ENCODE measurements around the gene SLU7. TPM values are rescaled to one million over a fixed set of nuclear protein-coding genes. Genes with fewer than 3 reads are reported as not detected.

SLU7 gene
- total RNA-seq, 1 donor from 2014 or later, result 16.2 TPM

GRCh38 chr5:160361624-160362228 lies 57.2 kb downstream of the SLU7 start:
- no peaks in the 10 kb centered on the region for H3K36me3 ChIP-seq (ENCODE audit: control insufficient read depth in 3 of 3, insufficient read depth in 3 of 3, low read length in 3 of 3)
- H3K27ac ChIP-seq (ENCODE audit: low read depth, low read length), result no peak overlapping the region
- peaks cover 24 to 30% (median 29%) of the 10 kb centered on the region in 3 donors for H3K4me1 ChIP-seq (ENCODE audit: control insufficient read depth in 3 of 3, insufficient read depth in 3 of 3, low read length in 3 of 3)

GRCh38 chr5:160360310-160360709 lies 58.6 kb downstream of the SLU7 start:
- Histone ChIP-seq H3K9ac (ENCODE audit: low read depth in 1 of 3, low read length in 3 of 3) (no peak overlapping the region), H3K27me3 (ENCODE audit: control insufficient read depth in 3 of 3, insufficient read depth in 3 of 3, low read length in 3 of 3) (no peaks in the 10 kb centered on the region), H3K9me3 (ENCODE audit: control insufficient read depth in 3 of 3, low read length in 3 of 3) (no peaks in the 10 kb centered on the region), H3K4me1 (ENCODE audit: control insufficient read depth in 3 of 3, insufficient read depth in 3 of 3, low read length in 3 of 3) (peaks cover 27 to 36% (median 35%) of the 10 kb centered on the region in 3 donors), H3K36me3 (ENCODE audit: control insufficient read depth in 3 of 3, insufficient read depth in 3 of 3, low read length in 3 of 3) (no peaks in the 10 kb centered on the region), H3K4me3 (ENCODE audit: low read length in 3 of 3) (no peak overlapping the region), H3K27ac (ENCODE audit: low read depth, low read length) (no peak overlapping the region)

More at GRCh38 chr5:160361624-160362228, 57.2 kb downstream of the SLU7 start:
- Histone ChIP-seq H3K9me3 (ENCODE audit: control insufficient read depth in 3 of 3, low read length in 3 of 3) (no peaks in the 10 kb centered on the region), H3K4me3 (ENCODE audit: low read length in 3 of 3) (no peak overlapping the region), H3K9ac (ENCODE audit: low read depth in 1 of 3, low read length in 3 of 3) (no peak overlapping the region), H3K27me3 (ENCODE audit: control insufficient read depth in 3 of 3, insufficient read depth in 3 of 3, low read length in 3 of 3) (no peaks in the 10 kb centered on the region)

- Histone ChIP-seq H3K27ac (ENCODE audit: low read depth, low read length) (no peak overlapping the region), H3K9ac (ENCODE audit: low read depth in 1 of 3, low read length in 3 of 3) (no peak overlapping the region), H3K4me3 (ENCODE audit: low read length in 3 of 3) (no peak overlapping the region), H3K9me3 (ENCODE audit: control insufficient read depth in 3 of 3, low read length in 3 of 3) (no peaks in the 10 kb centered on the region), H3K27me3 (ENCODE audit: control insufficient read depth in 3 of 3, insufficient read depth in 3 of 3, low read length in 3 of 3) (no peaks in the 10 kb centered on the region), H3K4me1 (ENCODE audit: control insufficient read depth in 3 of 3, insufficient read depth in 3 of 3, low read length in 3 of 3) (peaks cover 27 to 36% (median 35%) of the 10 kb centered on the region in 3 donors), H3K36me3 (ENCODE audit: control insufficient read depth in 3 of 3, insufficient read depth in 3 of 3, low read length in 3 of 3) (no peaks in the 10 kb centered on the region)
Observed at GRCh38 chr5:160359816-160360215, 59.1 kb downstream of the SLU7 start.

- Histone ChIP-seq H3K4me3 (ENCODE audit: low read length in 3 of 3) (no peak overlapping the region), H3K36me3 (ENCODE audit: control insufficient read depth in 3 of 3, insufficient read depth in 3 of 3, low read length in 3 of 3) (no peaks in the 10 kb centered on the region), H3K9ac (ENCODE audit: low read depth in 1 of 3, low read length in 3 of 3) (no peak overlapping the region), H3K27me3 (ENCODE audit: control insufficient read depth in 3 of 3, insufficient read depth in 3 of 3, low read length in 3 of 3) (no peaks in the 10 kb centered on the region), H3K27ac (ENCODE audit: low read depth, low read length) (no peak overlapping the region), H3K4me1 (ENCODE audit: control insufficient read depth in 3 of 3, insufficient read depth in 3 of 3, low read length in 3 of 3) (peaks cover 27 to 36% (median 35%) of the 10 kb centered on the region in 3 donors), H3K9me3 (ENCODE audit: control insufficient read depth in 3 of 3, low read length in 3 of 3) (no peaks in the 10 kb centered on the region)
Observed at GRCh38 chr5:160359242-160359641, 59.6 kb downstream of the SLU7 start.

- no peaks in the 10 kb centered on the region for H3K27me3 ChIP-seq (ENCODE audit: control insufficient read depth in 3 of 3, insufficient read depth in 3 of 3, low read length in 3 of 3)
- H3K9ac ChIP-seq (ENCODE audit: low read depth in 1 of 3, low read length in 3 of 3), result peak overlapping the region; percentile 47 to 69 (median 61)
- peaks cover 25 to 31% (median 26%) of the 10 kb centered on the region in 3 donors for H3K4me1 ChIP-seq (ENCODE audit: control insufficient read depth in 3 of 3, insufficient read depth in 3 of 3, low read length in 3 of 3)
- no peaks in the 10 kb centered on the region for H3K9me3 ChIP-seq (ENCODE audit: control insufficient read depth in 3 of 3, low read length in 3 of 3)
- peak overlapping the region; percentile 68 for H3K27ac ChIP-seq (ENCODE audit: low read depth, low read length)
- no peaks in the 10 kb centered on the region for H3K36me3 ChIP-seq (ENCODE audit: control insufficient read depth in 3 of 3, insufficient read depth in 3 of 3, low read length in 3 of 3)
- H3K4me3 ChIP-seq (ENCODE audit: low read length in 3 of 3), result peak overlapping the region; percentile 54 to 62 (median 56)
Observed at GRCh38 chr5:160357861-160358411, 60.9 kb downstream of the SLU7 start.

GRCh38 chr5:160357394-160357793 lies 61.5 kb downstream of the SLU7 start:
- Histone ChIP-seq H3K4me1 (ENCODE audit: control insufficient read depth in 3 of 3, insufficient read depth in 3 of 3, low read length in 3 of 3) (peaks cover 22 to 36% (median 25%) of the 10 kb centered on the region in 3 donors), H3K36me3 (ENCODE audit: control insufficient read depth in 3 of 3, insufficient read depth in 3 of 3, low read length in 3 of 3) (no peaks in the 10 kb centered on the region), H3K27me3 (ENCODE audit: control insufficient read depth in 3 of 3, insufficient read depth in 3 of 3, low read length in 3 of 3) (no peaks in the 10 kb centered on the region), H3K9me3 (ENCODE audit: control insufficient read depth in 3 of 3, low read length in 3 of 3) (no peaks in the 10 kb centered on the region), H3K4me3 (ENCODE audit: low read length in 3 of 3) (peak overlapping the region in 1 of 3 donors; percentile 62), H3K27ac (ENCODE audit: low read depth, low read length) (peak overlapping the region; percentile 68), H3K9ac (ENCODE audit: low read depth in 1 of 3, low read length in 3 of 3) (peak overlapping the region; percentile 47 to 69 (median 61))

GRCh38 chr5:160356550-160357347 lies 62.1 kb downstream of the SLU7 start:
- peaks cover 22 to 35% (median 25%) of the 10 kb centered on the region in 3 donors for H3K4me1 ChIP-seq (ENCODE audit: control insufficient read depth in 3 of 3, insufficient read depth in 3 of 3, low read length in 3 of 3)
- H3K4me3 ChIP-seq (ENCODE audit: low read length in 3 of 3), result no peak overlapping the region
- no peaks in the 10 kb centered on the region for H3K36me3 ChIP-seq (ENCODE audit: control insufficient read depth in 3 of 3, insufficient read depth in 3 of 3, low read length in 3 of 3)
- H3K27ac ChIP-seq (ENCODE audit: low read depth, low read length), result peak overlapping the region; percentile 68
- no peaks in the 10 kb centered on the region for H3K9me3 ChIP-seq (ENCODE audit: control insufficient read depth in 3 of 3, low read length in 3 of 3)
- no peaks in the 10 kb centered on the region for H3K27me3 ChIP-seq (ENCODE audit: control insufficient read depth in 3 of 3, insufficient read depth in 3 of 3, low read length in 3 of 3)
- peak overlapping the region; percentile 3 to 61 (median 50) for H3K9ac ChIP-seq (ENCODE audit: low read depth in 1 of 3, low read length in 3 of 3)

- H3K27me3 ChIP-seq (ENCODE audit: control insufficient read depth in 3 of 3, insufficient read depth in 3 of 3, low read length in 3 of 3), result no peaks in the 10 kb centered on the region
- H3K4me1 ChIP-seq (ENCODE audit: control insufficient read depth in 3 of 3, insufficient read depth in 3 of 3, low read length in 3 of 3), result peaks cover 22 to 34% (median 23%) of the 10 kb centered on the region in 3 donors
- H3K4me3 ChIP-seq (ENCODE audit: low read length in 3 of 3), result no peak overlapping the region
- H3K36me3 ChIP-seq (ENCODE audit: control insufficient read depth in 3 of 3, insufficient read depth in 3 of 3, low read length in 3 of 3), result peaks cover 0 to 1% (median 0%) of the 10 kb centered on the region in 3 donors
- no peak overlapping the region for H3K9ac ChIP-seq (ENCODE audit: low read depth in 1 of 3, low read length in 3 of 3)
- no peak overlapping the region for H3K27ac ChIP-seq (ENCODE audit: low read depth, low read length)
- H3K9me3 ChIP-seq (ENCODE audit: control insufficient read depth in 3 of 3, low read length in 3 of 3), result no peaks in the 10 kb centered on the region
Observed at GRCh38 chr5:160354666-160355065, 64.2 kb downstream of the SLU7 start.

GRCh38 chr5:160353379-160353778 lies 65.5 kb downstream of the SLU7 start:
- H3K27ac ChIP-seq (ENCODE audit: low read depth, low read length), result no peak overlapping the region
- peaks cover 0 to 4% (median 0%) of the 10 kb centered on the region in 3 donors for H3K36me3 ChIP-seq (ENCODE audit: control insufficient read depth in 3 of 3, insufficient read depth in 3 of 3, low read length in 3 of 3)
- no peaks in the 10 kb centered on the region for H3K9me3 ChIP-seq (ENCODE audit: control insufficient read depth in 3 of 3, low read length in 3 of 3)
- H3K4me1 ChIP-seq (ENCODE audit: control insufficient read depth in 3 of 3, insufficient read depth in 3 of 3, low read length in 3 of 3), result peaks cover 21 to 31% (median 22%) of the 10 kb centered on the region in 3 donors
- H3K4me3 ChIP-seq (ENCODE audit: low read length in 3 of 3), result peak overlapping the region in 2 of 3 donors; percentile 28 to 38
- no peaks in the 10 kb centered on the region for H3K27me3 ChIP-seq (ENCODE audit: control insufficient read depth in 3 of 3, insufficient read depth in 3 of 3, low read length in 3 of 3)
- H3K9ac ChIP-seq (ENCODE audit: low read depth in 1 of 3, low read length in 3 of 3), result peak overlapping the region in 1 of 3 donors; percentile 50

- H3K27me3 ChIP-seq (ENCODE audit: control insufficient read depth in 3 of 3, insufficient read depth in 3 of 3, low read length in 3 of 3), result no peaks in the 10 kb centered on the region
- H3K4me3 ChIP-seq (ENCODE audit: low read length in 3 of 3), result no peak overlapping the region
- peaks cover 10 to 20% (median 12%) of the 10 kb centered on the region in 3 donors for H3K4me1 ChIP-seq (ENCODE audit: control insufficient read depth in 3 of 3, insufficient read depth in 3 of 3, low read length in 3 of 3)
- peaks cover 0 to 4% (median 0%) of the 10 kb centered on the region in 3 donors for H3K36me3 ChIP-seq (ENCODE audit: control insufficient read depth in 3 of 3, insufficient read depth in 3 of 3, low read length in 3 of 3)
- no peak overlapping the region for H3K27ac ChIP-seq (ENCODE audit: low read depth, low read length)
- no peaks in the 10 kb centered on the region for H3K9me3 ChIP-seq (ENCODE audit: control insufficient read depth in 3 of 3, low read length in 3 of 3)
- H3K9ac ChIP-seq (ENCODE audit: low read depth in 1 of 3, low read length in 3 of 3), result no peak overlapping the region
Observed at GRCh38 chr5:160352308-160352707, 66.6 kb downstream of the SLU7 start.
